Measurements from ENCODE around the gene RNPS1. TPM values are rescaled to one million over a fixed set of nuclear protein-coding genes. Genes with fewer than 3 reads are reported as not detected.
A peak's percentile ranks its signal among the peaks of the same experiment; 100 is the strongest.

The RNPS1 gene
- total RNA-seq, 2 experiments from 2014 or later, result 225 to 339 TPM

DNA sequence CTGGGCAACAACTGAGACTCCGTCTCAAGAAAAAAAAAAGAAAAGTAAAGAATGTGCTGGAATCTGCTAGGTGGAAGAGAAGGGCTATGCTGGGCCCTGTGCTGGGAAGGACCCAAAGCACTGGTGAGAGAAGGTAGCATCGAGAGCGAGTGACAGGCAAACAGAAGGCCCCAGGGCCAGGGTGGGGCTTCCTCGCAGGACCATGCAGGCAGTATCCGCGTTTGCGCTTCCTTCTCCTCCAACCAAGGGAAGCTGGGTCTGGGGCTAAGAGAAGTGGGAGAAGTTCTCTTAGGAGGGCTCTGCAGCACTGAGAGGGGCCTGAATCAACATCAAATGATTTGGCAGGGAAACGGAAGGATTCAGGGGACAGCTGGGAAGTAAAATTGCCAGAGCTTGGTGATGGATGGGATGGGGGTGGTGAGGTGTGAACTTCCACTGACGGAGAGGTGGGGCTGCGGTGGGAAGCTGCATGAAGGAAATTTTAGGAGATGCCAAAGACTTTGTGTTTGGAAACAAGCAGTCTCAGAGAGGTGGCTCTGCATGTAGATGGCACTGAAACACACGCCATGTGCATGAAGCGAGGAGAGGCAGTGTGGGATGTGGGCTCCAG, 11.3 kb downstream of the RNPS1 start:
- Histone ChIP-seq H3K4me3 (ENCODE audit: low read depth, low read length, poor library complexity, severe bottlenecking) (no peak overlapping the region), H3K27ac (ENCODE audit: low read depth, low read length, poor library complexity, severe bottlenecking) (no peak overlapping the region), H3K9me3 (ENCODE audit: low read length) (no peaks in the 10 kb centered on the region), H3K4me1 (ENCODE audit: insufficient read depth, low read length, poor library complexity, severe bottlenecking) (peaks cover 8% of the 10 kb centered on the region), H2AFZ (ENCODE audit: low read length) (no peak overlapping the region), H3K9me2 (ENCODE audit: insufficient read depth, low read length) (no peaks in the 10 kb centered on the region), H3K36me3 (ENCODE audit: insufficient read depth, low read length) (peaks cover 98% of the 10 kb centered on the region), H4K20me1 (ENCODE audit: insufficient read depth, low read length) (0 out of 2 replicates have a peak, but pooled peaks cover 6% of the 10 kb centered on the region), H3K79me2 (ENCODE audit: insufficient read depth, low read depth, low read length) (peaks cover 23% of the 10 kb centered on the region; the same call in 1 of the 2 replicates), H3K4me2 (ENCODE audit: low read length) (no peak overlapping the region)
- intact Hi-C loops (cut with micrococcal nuclease; ENCODE audit: unreplicated experiment), result no loop called here
- TF ChIP-seq EZH2phosphoT487 (IDR thresholded peaks at IDR 0.05; ENCODE audit: borderline replicate concordance, low read depth, low read length), result no peak
- TF ChIP-seq, protein P1, sequence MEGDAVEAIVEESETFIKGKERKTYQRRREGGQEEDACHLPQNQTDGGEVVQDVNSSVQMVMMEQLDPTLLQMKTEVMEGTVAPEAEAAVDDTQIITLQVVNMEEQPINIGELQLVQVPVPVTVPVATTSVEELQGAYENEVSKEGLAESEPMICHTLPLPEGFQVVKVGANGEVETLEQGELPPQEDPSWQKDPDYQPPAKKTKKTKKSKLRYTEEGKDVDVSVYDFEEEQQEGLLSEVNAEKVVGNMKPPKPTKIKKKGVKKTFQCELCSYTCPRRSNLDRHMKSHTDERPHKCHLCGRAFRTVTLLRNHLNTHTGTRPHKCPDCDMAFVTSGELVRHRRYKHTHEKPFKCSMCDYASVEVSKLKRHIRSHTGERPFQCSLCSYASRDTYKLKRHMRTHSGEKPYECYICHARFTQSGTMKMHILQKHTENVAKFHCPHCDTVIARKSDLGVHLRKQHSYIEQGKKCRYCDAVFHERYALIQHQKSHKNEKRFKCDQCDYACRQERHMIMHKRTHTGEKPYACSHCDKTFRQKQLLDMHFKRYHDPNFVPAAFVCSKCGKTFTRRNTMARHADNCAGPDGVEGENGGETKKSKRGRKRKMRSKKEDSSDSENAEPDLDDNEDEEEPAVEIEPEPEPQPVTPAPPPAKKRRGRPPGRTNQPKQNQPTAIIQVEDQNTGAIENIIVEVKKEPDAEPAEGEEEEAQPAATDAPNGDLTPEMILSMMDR (conservative IDR thresholded peaks at IDR 0.05; ENCODE audit: low read length), result no peak
- BruUV-seq (replicated peaks), result no TSS peak
- DNase-seq (ENCODE audit: low spot score), result no peak
- ChIA-PET POLR2A (no interaction called here), CTCF (ENCODE audit: unreplicated experiment) (no interaction called here)

DNA sequence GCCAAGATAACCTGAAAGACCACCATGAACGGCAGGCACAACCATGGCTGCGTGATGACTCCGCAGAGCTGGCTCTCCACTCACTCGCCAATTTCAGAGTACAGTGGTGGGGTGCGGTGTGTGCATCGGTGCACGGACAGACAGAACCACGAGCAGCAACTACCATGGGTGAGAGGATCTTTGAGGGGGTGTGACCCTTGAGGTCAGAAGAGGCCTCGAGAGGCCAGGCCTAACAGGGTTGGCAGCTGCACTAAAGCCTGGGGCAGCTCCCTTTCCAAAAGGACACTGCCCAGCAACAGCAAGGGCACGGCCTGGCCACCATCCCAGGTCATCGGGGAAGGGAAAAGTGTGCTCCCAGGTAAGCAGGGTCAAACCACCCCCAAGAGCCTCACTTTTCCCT, 14.6 kb downstream of the RNPS1 start:
- Histone ChIP-seq H4K20me1 (ENCODE audit: insufficient read depth, low read length) (0 out of 2 replicates have a peak, but pooled peaks cover 3% of the 10 kb centered on the region), H2AFZ (ENCODE audit: low read length) (no peak overlapping the region), H3K9me3 (ENCODE audit: low read length) (no peaks in the 10 kb centered on the region), H3K79me2 (ENCODE audit: insufficient read depth, low read depth, low read length) (peaks cover 28% of the 10 kb centered on the region), H3K36me3 (ENCODE audit: insufficient read depth, low read length) (peaks cover 81% of the 10 kb centered on the region), H3K9me2 (ENCODE audit: insufficient read depth, low read length) (no peaks in the 10 kb centered on the region), H3K4me3 (ENCODE audit: low read depth, low read length, poor library complexity, severe bottlenecking) (no peak overlapping the region), H3K4me1 (ENCODE audit: insufficient read depth, low read length, poor library complexity, severe bottlenecking) (peaks cover 17% of the 10 kb centered on the region), H3K4me2 (ENCODE audit: low read length) (no peak overlapping the region), H3K27ac (ENCODE audit: low read depth, low read length, poor library complexity, severe bottlenecking) (no peak overlapping the region)
- BruUV-seq (replicated peaks), result TSS peak; percentile 63
- POLR2A ChIA-PET, result interaction anchor here (0.5 kb wide), 1 partner anchor 231 kb away, joined by 5 read pairs; no protein-coding TSS in a partner anchor
- no peak for DNase-seq (ENCODE audit: low spot score)
- CTCF ChIA-PET (ENCODE audit: unreplicated experiment), result no interaction called here
- intact Hi-C loops (cut with micrococcal nuclease; ENCODE audit: unreplicated experiment), result no loop called here
- TF ChIP-seq, protein P1 (conservative IDR thresholded peaks at IDR 0.05; ENCODE audit: low read length), result no peak
- TF ChIP-seq EZH2phosphoT487 (IDR thresholded peaks at IDR 0.05; ENCODE audit: borderline replicate concordance, low read depth, low read length), result no peak

DNA sequence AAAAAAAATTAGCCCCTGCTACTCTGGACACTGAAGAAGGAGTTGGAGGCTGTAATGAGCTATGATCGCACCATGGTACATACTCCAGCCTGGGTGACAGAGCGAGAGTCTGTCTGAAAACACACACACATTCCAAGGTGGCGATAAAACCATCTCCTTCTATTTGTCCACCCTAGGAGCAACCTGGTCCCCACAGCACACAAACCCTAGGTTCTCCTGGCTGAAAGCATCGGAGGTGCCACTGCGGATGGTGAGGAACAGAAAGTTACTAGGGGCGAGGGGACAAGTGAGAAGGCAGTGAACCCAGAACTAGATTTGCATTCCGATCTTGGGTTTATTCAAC, 15.1 kb downstream of the RNPS1 start:
- POLR2A ChIA-PET, result interaction anchor here (0.5 to 1.7 kb wide), 2 partner anchors 11 to 231 kb away, joined by 5 to 6 read pairs; no protein-coding TSS in a partner anchor

More for the DNA sequence above, 15.1 kb downstream of the RNPS1 start:
- intact Hi-C loops (cut with micrococcal nuclease; ENCODE audit: unreplicated experiment), result no loop called here
- Histone ChIP-seq H3K36me3 (ENCODE audit: insufficient read depth, low read length) (peaks cover 76% of the 10 kb centered on the region), H3K9me3 (ENCODE audit: low read length) (no peaks in the 10 kb centered on the region), H3K4me1 (ENCODE audit: insufficient read depth, low read length, poor library complexity, severe bottlenecking) (peaks cover 17% of the 10 kb centered on the region), H3K4me3 (ENCODE audit: low read depth, low read length, poor library complexity, severe bottlenecking) (no peak overlapping the region), H3K4me2 (ENCODE audit: low read length) (no peak overlapping the region), H4K20me1 (ENCODE audit: insufficient read depth, low read length) (no peaks in the 10 kb centered on the region), H3K9me2 (ENCODE audit: insufficient read depth, low read length) (no peaks in the 10 kb centered on the region), H2AFZ (ENCODE audit: low read length) (no peak overlapping the region), H3K79me2 (ENCODE audit: insufficient read depth, low read depth, low read length) (peaks cover 23% of the 10 kb centered on the region), H3K27ac (ENCODE audit: low read depth, low read length, poor library complexity, severe bottlenecking) (peak overlapping the region; percentile 68)
- no TSS peak for BruUV-seq (replicated peaks)
- DNase-seq (ENCODE audit: low spot score), result no peak
- CTCF ChIA-PET (ENCODE audit: unreplicated experiment), result no interaction called here
- TF ChIP-seq, protein P1 (conservative IDR thresholded peaks at IDR 0.05; ENCODE audit: low read length), result no peak
- no peak for TF ChIP-seq EZH2phosphoT487 (IDR thresholded peaks at IDR 0.05; ENCODE audit: borderline replicate concordance, low read depth, low read length)

All from OCI-LY7 (cell line).